ENCODE data around the gene CST7.

The CST7 gene

GRCh38 chr20:24950836-24951525 lies 1.9 kb downstream of the CST7 start:
- DNase-seq (ENCODE audit: low read depth) = no peak

GRCh38 chr20:24951536-24952083 lies 2.5 kb downstream of the CST7 start:
- no peak for DNase-seq (ENCODE audit: low read depth)

DNA sequence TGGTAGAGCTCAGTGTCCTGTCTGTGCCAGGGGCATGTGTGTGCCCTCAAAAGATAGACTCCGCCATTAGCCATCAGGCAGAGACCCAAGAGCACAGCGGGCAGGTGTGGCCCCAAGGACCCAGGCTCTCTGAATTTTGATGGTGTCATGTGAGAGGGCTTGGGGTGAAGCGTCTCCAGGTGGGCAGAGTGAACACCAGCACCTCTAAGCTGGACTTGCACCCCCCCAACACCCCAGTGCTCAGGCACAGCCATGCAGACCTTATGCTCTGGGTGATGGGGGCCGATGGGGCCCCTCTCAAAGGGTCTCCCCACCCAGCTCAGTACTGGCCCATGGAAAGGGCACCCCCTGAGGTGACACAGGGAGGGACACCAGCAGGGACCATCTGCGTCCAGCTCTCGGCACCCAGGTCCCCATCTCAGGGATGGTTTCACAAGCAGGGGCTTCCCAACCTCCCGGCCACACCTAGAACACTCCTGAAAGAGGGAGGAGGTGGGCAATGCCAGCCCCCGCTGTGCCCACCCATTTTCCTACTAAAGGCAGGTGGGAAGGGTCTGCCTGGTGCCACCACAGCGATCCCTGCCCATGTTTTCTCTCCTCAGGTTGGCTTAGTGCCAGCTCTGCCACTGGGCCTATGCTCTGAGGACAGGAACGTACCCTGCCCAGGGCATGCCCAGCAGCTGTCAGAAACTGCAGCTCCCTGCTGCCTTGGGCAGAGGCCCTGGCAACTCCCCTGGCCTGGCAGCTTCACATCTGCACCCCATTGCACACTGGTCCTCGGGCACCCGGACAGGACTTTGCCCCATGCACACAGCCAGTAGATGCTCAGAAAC lies 3.5 kb downstream of the CST7 start:
- no peak for DNase-seq (ENCODE audit: low read depth)

- no peak for DNase-seq (ENCODE audit: low read depth)
Measured at GRCh38 chr20:24953209-24953575, 4.1 kb downstream of the CST7 start.

DNA sequence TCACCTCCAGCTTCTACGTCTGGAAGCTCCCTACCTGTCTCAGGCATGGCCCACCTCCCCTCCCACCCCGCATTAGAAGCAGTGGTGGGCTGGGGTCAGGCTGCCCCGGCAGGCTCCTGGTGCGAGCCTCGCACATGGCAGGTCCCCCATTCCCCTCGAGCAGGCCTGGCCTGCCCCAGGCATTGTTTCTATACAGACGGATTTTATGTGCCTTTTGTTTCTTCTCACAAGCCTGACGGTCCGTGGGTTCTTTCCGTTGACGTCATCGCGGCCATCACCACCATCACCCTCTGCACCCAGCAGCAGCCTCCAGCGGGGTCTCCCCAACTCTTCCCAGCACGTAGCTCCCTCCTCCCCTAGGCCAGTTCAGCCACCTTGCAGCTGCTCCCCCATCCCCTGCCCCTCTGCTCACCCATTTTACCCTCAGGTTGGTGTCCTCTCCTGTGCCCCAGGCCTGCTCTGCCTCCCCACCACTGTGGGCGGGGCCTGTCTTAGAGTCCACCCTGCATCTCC lies 4.6 kb downstream of the CST7 start:
- no peak for DNase-seq (ENCODE audit: low read depth)

DNA sequence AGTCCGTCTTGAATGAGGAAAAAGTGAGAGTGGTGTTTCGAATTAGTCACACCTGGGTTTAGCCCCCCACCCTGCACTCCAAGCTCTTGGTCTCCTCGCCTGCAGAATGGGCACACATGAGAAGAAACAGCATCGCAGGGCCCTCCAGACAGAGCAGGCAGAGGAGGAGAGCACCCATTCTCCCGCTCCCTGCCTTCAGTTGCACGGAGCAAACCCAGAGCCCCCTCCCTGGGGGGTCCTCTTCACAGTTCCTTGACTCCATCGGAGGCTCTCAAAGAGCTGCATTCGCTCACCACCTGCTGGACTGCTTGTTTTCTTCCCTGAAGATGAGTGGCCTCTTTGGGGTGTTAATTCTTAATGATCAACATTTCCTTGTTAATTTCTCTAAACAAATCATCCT lies 5.1 kb downstream of the CST7 start:
- DNase-seq (ENCODE audit: low read depth) = no peak

DNA sequence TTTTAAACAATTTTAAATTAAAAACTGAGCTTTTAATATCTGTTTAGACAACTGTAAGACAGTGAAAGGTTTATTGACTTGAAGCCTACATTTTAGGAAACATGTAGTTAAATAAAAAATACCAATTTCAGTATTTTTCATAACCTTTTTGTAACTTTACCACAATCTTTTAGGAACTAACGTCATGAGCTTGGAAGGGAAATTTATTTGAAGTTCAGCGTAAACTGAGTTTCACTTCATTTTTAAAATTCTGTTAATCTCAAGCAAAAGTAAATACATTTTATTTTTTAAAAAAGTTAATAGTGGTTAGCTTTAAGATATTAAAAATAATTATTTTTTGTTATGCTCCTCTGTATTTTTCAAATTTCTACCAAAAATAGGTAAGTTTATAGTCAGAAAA lies 5.5 kb downstream of the CST7 start:
- no peak for DNase-seq (ENCODE audit: low read depth)

DNA sequence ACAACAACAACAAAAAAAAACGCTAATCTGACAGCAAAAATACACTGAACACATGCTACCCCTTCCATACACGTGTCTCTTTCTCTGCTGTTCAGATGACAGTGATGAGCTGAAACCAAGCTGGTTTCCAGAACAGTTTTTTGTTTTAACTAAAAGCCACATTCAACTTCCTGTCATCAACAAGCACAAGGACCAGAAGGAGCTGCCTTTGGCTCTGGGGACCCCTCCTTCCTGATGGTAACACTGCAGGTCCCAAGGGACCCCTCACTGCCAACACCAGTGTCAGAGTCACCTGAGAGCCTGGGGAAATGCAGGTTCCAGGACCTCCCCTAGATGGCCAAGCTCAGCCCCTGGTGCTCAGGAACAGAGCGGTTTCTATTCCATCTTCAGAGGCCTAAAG lies 6.0 kb downstream of the CST7 start:
- no peak for DNase-seq (ENCODE audit: low read depth)

DNA sequence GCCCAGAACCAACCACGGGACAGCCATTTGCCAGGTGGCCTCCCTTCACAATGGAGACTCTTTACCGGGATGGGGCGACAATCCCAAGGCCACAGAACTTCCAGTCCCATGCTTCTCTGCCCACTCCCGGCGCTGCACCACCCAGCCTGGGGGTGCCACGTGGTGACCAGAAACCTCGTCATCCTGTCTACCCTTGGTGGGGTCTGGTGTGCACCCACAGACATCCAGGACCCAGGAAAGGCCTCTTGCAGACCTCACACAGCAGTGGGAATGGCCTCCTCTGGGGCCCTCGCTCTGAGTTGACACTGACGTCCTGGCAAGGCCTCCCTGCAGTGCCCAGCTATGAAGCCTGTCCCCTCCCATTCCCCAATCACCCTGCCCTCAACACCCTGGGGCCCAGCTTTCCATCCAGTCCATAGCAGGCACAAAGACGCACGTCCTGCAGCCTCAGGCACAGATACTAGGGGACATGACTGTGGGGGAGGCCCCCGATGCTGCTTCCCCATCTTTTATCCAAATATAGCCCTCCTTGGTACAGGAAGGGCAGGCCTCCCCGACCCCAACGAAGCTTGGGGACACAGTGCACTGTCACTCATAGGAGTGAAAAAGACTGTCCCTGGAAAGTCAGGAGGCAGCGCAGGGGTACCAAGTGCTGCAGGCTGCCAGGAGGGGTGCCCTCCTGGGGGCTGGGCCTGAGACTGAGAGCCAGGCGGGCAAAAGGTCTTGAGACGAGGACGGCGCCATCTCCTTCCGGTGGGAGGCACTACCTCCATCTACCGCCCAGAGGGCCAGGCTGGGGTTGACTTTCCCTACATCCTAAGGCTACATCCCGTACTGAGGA lies 7.2 kb downstream of the CST7 start:
- no peak for DNase-seq (ENCODE audit: low read depth)

DNA sequence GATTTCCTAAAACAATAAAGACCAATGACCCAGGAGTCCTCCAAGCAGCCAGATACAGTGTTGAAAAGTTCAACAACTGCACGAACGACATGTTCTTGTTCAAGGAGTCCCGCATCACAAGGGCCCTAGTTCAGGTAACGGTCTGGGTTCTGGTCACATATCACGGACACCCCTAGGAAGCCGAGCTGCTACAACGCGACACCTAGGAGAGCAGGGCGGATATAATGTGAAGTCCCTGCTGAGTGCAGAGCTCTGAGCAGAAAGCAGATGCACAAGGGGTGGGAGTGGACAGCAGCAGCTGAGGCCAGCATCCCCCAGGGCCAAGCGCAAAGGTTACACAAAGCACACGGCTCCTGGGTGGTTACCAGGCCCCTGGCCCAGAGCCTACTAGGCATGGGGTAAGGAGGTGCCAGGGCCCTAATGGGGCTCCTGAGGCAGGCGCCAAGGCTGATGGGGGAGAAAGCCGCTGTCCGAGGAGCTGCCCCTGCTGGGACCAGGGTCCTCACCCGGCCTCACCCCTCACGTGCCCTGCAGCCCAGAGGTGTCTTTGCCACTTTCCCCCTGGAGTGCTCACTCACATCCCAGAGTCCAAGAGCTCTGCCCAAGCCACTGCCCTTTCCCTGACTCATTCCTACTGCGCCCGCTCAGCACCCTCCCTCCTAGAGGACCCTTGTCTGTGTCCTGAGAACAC lies 8.4 kb downstream of the CST7 start:
- DNase-seq (ENCODE audit: low read depth) = no peak

- no peak for DNase-seq (ENCODE audit: low read depth)
Measured at GRCh38 chr20:24958506-24959385, 9.7 kb downstream of the CST7 start.

GRCh38 chr20:24959591-24960301 lies 10.7 kb downstream of the CST7 start:
- DNase-seq (ENCODE audit: low read depth) = no peak

GRCh38 chr20:24960302-24960801 lies 11.3 kb downstream of the CST7 start:
- DNase-seq (ENCODE audit: low read depth) = no peak

DNA sequence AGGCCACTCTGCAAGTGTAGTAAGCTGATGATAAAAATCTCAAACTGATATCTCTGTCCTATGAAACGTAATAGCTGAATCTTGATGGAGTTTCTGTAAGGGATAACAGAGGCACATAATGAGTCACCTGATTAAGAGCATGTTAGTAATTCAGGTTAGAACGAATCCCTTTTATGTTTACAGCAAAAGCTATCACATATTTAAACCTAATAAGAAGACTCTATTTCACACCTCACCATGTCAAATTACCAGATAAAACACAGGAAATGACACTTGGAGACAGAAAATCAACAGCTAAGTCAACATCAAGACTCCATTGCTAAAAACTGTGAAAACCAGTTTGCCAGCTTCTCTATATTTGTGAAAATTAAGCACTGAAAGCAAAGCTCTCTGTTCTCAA lies 11.8 kb downstream of the CST7 start:
- DNase-seq (ENCODE audit: low read depth) = no peak

- DNase-seq (ENCODE audit: low read depth) = no peak
Measured at GRCh38 chr20:24961384-24962181, 12.5 kb downstream of the CST7 start.

DNA sequence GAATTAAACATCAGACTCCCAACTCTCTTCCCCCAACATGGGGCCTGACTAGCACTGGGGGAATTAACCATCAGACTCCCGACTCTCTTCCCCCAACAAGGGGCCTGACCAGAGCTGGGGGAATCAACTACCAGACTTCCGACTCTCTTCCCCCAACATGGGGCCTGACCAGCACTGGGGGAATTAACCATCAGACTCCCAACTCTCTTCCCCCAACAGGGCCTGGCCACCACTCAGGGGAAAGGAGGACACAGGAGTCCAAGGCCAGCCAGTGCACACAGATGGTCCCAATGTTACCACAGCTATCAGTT lies 13.1 kb downstream of the CST7 start:
- no peak for DNase-seq (ENCODE audit: low read depth)

DNA sequence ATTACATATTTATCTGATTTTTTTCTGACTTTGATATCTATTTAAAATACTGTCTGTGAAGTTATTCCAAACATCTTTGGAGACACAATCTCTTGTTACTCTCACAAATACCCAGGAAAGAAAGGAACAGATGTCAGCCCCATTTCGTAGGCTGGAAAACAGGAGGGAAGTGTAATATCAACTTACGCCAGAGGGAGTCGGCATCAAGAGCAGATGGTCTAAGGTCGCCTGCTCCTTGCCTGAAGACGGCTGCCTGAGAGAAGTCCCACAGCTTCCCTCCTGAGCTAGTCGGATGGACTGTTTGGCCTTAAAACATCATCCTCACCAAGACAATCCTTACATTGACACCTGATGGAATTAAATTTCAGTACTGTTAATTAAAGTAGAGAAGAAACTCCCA lies 13.4 kb downstream of the CST7 start:
- DNase-seq (ENCODE audit: low read depth) = no peak

GRCh38 chr20:24963672-24964505 lies 14.8 kb downstream of the CST7 start:
- DNase-seq (ENCODE audit: low read depth) = no peak

Measured in activated T-helper 9 cell treated with anti-CD3 and anti-CD28 coated beads, Interleukin-2, amount 50 U/mL, for 16 hours (primary cell).